Loucy (cell line): ENCODE measurements around the gene DIRAS1.

Experiments
- H2AFZ ChIP-seq: fragments of 200-600 bp; sonication (generic); 2 replicates; pipeline ENCODE4 v1.6.0; 2016; ENCODE audit warnings: antibody characterized with exemption, mild to moderate bottlenecking, low read length, moderate library complexity
- H3F3A ChIP-seq: fragments of 200-600 bp; 2 replicates; pipeline ENCODE4 v1.6.0; 2016; ENCODE audit warnings: antibody characterized with exemption, low read depth, mild to moderate bottlenecking
- H3K27me3 ChIP-seq: fragments of 200-600 bp; sonication (generic); 2 replicates; pipeline ENCODE4 v1.6.1; 2014; ENCODE audit warnings: low read length, mild to moderate bottlenecking; ENCODE audit not compliant: insufficient read depth, poor library complexity, severe bottlenecking
- H3K36me3 ChIP-seq: fragments of 200-600 bp; sonication (generic); 2 replicates; pipeline ENCODE4 v1.6.1; 2016; ENCODE audit warnings: low read length; ENCODE audit not compliant: insufficient read depth
- H3K4me1 ChIP-seq: fragments of 200-600 bp; sonication (generic); 2 replicates; pipeline ENCODE4 v1.5.1; 2014; ENCODE audit warnings: low read length, mild to moderate bottlenecking; ENCODE audit not compliant: insufficient read depth, poor library complexity, severe bottlenecking
- H3K4me2 ChIP-seq: fragments of 200-600 bp; sonication (generic); 2 replicates; pipeline ENCODE4 v1.6.0; 2014; ENCODE audit warnings: antibody characterized with exemption, low read length, low read depth, mild to moderate bottlenecking; ENCODE audit not compliant: poor library complexity, severe bottlenecking
- H3K4me3 ChIP-seq: fragments of 200-600 bp; sonication (generic); 2 replicates; pipeline ENCODE4 v1.5.1; 2014; ENCODE audit warnings: low read length, mild to moderate bottlenecking, mixed read lengths; ENCODE audit not compliant: poor library complexity, severe bottlenecking
- H3K79me2 ChIP-seq: fragments of 200-600 bp; sonication (generic); 2 replicates; pipeline ENCODE4 v1.6.1; 2014; ENCODE audit warnings: low read length; ENCODE audit not compliant: insufficient read depth
- H3K9ac ChIP-seq: fragments of 200-600 bp; sonication (generic); 2 replicates; pipeline ENCODE4 v1.6.0; 2014; ENCODE audit warnings: mild to moderate bottlenecking, low read depth, low read length, moderate library complexity; ENCODE audit not compliant: poor library complexity, severe bottlenecking
- H3K9me2 ChIP-seq: fragments of 200-600 bp; sonication (generic); replicated peaks from 2 replicates; pipeline ENCODE4 v1.6.1; 2016; ENCODE audit warnings: low read depth, low read length, mixed read lengths
- H3K9me3 ChIP-seq: fragments of 200-600 bp; sonication (generic); 2 replicates; pipeline ENCODE4 v1.6.1; 2014; ENCODE audit warnings: mild to moderate bottlenecking, antibody characterized with exemption, low read length, low read depth; ENCODE audit not compliant: insufficient read depth
- H4K20me1 ChIP-seq: fragments of 200-600 bp; sonication (generic); 2 replicates; pipeline ENCODE4 v1.6.0; 2014; ENCODE audit warnings: antibody characterized with exemption, low read length, mild to moderate bottlenecking; ENCODE audit not compliant: insufficient read depth, poor library complexity, severe bottlenecking
- CTCF ChIP-seq: fragments of 200-600 bp; sonication (generic); conservative IDR thresholded peaks from 2 replicates; pipeline ENCODE4 v1.5.1; 2014; ENCODE audit warnings: mild to moderate bottlenecking, antibody characterized with exemption, low read length
- EZH2phosphoT487 ChIP-seq: fragments of 200-600 bp; IDR thresholded peaks from 2 replicates; pipeline ENCODE4 v1.6.1; 2018; ENCODE audit warnings: antibody characterized with exemption, mild to moderate bottlenecking, moderate library complexity, borderline replicate concordance

The DIRAS1 gene

GRCh38 chr19:2727640-2727944, 6.4 kb upstream of the DIRAS1 start:
- Histone ChIP-seq H3K4me2 (no peak overlapping the region), H3K79me2 (no peaks in the 10 kb centered on the region), H3K27me3 (no peaks in the 10 kb centered on the region), H4K20me1 (peaks cover 3% of the 10 kb centered on the region), H3K36me3 (peaks cover 18% of the 10 kb centered on the region; the same call in 1 of the 2 replicates), H3K4me1 (no peaks in the 10 kb centered on the region), H3K9me3 (no peaks in the 10 kb centered on the region), H2AFZ (no peak overlapping the region), H3K9ac (no peak overlapping the region), H3K4me3 (no peak overlapping the region), H3F3A (no peaks in the 10 kb centered on the region), H3K9me2 (no peaks in the 10 kb centered on the region)
- no peak for TF ChIP-seq EZH2phosphoT487

DNA sequence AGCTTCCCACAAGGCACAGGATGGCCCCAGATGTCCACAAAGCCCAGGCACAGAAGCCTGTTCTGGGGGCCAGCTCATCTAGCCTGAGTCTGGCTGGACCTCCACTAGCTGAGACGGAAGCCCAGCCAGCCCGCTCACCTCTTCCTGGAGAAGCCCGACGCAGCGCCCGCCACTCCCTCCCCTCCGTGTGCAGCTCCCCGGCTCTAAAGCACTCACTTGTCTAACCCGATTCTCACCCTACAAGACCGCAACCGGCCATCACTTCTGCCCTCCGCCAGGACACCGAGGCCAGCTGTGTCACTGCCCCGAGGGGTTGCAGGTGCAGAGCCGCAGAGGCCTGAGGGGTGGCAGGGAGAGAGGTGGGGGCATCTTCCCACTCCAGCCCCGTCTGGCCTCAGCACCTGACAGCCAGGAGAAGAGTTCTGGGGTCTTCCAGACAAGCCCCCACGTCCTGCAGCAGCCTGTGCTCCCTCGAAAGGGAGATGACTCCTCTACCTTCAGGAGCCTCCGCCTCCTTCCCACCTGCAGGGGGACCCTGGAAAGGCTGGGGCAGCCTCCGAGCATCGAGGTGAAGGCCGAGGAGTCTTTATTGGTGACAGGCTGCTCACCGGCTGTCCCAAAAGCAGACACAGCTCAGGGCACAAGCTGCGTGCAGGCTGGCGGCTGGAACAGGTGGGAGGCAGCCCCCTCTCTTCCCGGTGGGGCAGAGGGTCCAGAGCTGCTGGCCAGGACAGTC, 5.9 kb upstream of the DIRAS1 start:
- Histone ChIP-seq H3K9me2 (no peaks in the 10 kb centered on the region), H3K4me3 (no peak overlapping the region), H3K36me3 (peaks cover 13% of the 10 kb centered on the region; the same call in 1 of the 2 replicates), H3K9me3 (no peaks in the 10 kb centered on the region), H3K4me2 (no peak overlapping the region), H3K27me3 (no peaks in the 10 kb centered on the region), H3K9ac (no peak overlapping the region), H4K20me1 (peaks cover under 1% of the 10 kb centered on the region), H3K79me2 (no peaks in the 10 kb centered on the region), H3K4me1 (no peaks in the 10 kb centered on the region), H3F3A (no peaks in the 10 kb centered on the region), H2AFZ (no peak overlapping the region)
- TF ChIP-seq EZH2phosphoT487 = no peak
- no peak for TF ChIP-seq CTCF

DNA sequence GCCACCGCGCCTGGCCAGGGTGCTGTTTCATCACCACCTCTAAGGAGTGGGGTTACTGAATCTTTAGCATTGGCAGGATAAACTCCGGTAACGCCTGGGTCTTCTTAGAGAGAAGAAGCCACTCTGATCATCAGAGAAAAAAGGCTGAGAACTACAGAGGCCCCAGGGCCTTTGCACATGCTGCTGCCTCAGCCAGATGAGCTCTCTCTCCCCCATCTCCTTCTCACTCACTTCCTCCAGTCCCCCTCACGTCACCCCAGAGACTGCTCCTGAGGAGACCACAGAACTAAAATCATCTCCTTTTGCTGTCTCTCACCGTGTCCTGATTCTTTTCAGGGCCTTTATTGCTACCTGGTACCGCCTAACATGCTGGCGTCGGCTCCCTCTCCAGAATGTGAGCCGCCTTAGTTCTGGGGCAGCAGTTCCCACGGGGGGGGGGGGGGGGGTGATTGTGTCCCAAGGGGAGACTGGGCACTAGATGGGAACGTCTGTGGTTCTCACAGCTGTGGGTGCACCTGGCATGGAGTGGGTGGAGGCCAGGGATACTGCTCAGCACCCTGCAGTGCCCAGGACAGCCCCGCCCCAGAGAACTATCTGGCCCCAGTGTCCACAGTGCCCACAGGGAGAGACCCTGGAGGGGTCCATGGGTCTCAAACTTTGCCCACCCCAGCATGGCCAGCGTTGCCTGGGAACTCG, 5.1 kb upstream of the DIRAS1 start:
- H3K9ac ChIP-seq = no peak overlapping the region
- H3K79me2 ChIP-seq = no peaks in the 10 kb centered on the region
- H3K9me2 ChIP-seq = no peaks in the 10 kb centered on the region
- no peaks in the 10 kb centered on the region for H3K27me3 ChIP-seq
- peaks cover 6% of the 10 kb centered on the region; the same call in 1 of the 2 replicates for H3K36me3 ChIP-seq
- H3K9me3 ChIP-seq = no peaks in the 10 kb centered on the region
- H4K20me1 ChIP-seq = no peaks in the 10 kb centered on the region
- no peak overlapping the region for H2AFZ ChIP-seq
- H3K4me1 ChIP-seq = no peaks in the 10 kb centered on the region
- no peak overlapping the region for H3K4me3 ChIP-seq
- TF ChIP-seq EZH2phosphoT487 (no peak), CTCF (no peak)
- no peaks in the 10 kb centered on the region for H3F3A ChIP-seq
- no peak overlapping the region for H3K4me2 ChIP-seq

DNA sequence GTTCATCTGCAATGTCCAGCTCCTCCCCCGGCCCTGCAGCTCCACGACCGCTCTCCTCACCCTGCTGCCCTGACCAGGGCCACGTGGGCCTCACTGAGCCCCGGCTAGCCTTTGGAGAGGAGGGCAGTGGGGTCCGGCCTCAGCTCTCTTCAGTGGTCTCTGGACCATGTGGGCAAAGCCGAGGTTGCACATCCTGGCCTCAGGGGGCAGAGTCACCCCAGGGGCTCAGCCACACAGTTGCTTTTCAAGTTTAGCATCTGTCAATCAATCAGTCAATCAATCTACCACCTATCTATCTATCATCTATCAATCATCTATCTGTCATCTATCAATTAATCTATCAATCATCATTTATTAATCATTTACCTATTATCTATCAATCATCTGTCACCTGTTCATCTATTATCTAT, 3.0 kb upstream of the DIRAS1 start:
- Histone ChIP-seq H3K4me1 (no peaks in the 10 kb centered on the region), H3K9me3 (no peaks in the 10 kb centered on the region), H3F3A (no peaks in the 10 kb centered on the region), H2AFZ (no peak overlapping the region), H3K36me3 (no peaks in the 10 kb centered on the region), H4K20me1 (no peaks in the 10 kb centered on the region), H3K9ac (no peak overlapping the region), H3K79me2 (no peaks in the 10 kb centered on the region), H3K4me3 (no peak overlapping the region), H3K4me2 (no peak overlapping the region), H3K9me2 (no peaks in the 10 kb centered on the region), H3K27me3 (no peaks in the 10 kb centered on the region)
- TF ChIP-seq EZH2phosphoT487 (no peak), CTCF (no peak)
